NCI-H2107 (cell line): ENCODE measurements around the gene CTSD.

Experiments used
- DNase-seq: peaks from one replicate; lab custom pipeline; 2025; lab: John Stamatoyannopoulos, UW

Gene CTSD

DNA sequence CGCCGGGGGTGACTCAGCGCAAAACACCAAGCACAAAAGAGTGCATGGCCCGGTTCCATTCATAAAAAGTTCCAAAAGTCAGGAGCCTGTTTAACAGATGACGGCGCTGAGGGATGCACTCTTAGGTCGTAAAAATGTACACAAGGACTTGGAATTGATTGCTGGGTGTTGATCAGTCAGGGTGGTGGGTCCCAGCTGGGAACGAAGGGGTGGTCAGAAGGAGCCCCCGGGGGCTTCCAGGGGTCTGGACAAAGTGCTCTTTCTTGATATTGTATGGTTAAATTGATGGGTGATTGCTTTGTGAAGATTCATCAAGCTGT lies 34.1 kb downstream of the CTSD start:
- DNase-seq, result no peak

DNA sequence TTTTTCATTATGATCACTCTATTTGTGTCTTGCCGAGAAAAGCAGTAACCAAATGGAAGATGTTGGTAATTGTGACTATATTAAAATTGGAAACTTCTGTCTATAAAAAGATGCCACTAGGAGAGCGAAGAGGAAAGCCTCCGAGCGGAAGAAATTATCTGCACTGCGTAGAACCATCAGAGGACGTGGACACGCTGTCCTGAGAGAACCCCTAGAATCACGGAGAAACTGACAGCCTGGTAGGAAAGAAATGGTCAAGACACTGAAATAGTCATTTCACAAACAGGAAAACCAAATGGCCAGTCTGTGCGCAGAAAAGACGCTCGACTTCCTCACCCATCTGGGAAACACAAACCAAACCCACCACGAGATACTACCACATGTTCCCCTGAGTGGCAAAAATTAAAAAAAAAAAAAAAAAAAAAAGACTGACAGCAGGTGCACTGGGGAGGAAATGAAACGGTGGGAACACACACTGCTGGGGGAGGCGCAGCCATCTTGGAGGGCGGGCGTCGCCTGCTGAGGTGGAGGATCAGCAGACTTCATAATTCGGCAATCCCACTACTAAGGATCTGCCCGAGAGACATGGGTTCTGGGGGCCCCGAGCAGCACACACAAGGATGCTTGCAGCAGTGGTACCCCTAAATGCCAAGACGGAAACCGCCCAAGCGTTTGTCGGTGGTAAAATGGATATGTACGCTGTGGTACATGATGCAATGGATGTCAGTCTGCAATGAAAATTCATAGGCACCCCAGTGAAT lies 34.6 kb downstream of the CTSD start:
- DNase-seq, result no peak

GRCh38 chr11:1728301-1728700 lies 35.4 kb downstream of the CTSD start:
- no peak for DNase-seq

DNA sequence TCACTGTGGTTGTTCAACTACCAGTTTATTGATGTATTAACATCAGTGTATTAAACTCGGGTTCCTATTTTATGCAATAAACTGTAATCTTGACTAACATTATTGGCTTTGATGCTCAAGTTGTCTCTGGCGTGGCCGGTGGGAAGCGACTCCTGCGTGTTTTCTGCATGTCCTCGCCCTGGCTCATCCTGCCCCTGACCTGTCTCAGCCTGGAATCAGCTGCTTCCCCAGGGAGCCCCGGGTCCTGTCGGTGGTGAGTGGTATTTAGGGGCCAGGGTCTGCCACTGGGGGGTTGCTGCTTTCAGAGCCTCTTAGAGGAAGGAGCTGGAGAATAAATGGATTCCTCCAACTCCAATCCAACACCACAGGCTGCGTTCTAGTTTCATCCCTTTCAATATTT lies 35.9 kb downstream of the CTSD start:
- no peak for DNase-seq

DNA sequence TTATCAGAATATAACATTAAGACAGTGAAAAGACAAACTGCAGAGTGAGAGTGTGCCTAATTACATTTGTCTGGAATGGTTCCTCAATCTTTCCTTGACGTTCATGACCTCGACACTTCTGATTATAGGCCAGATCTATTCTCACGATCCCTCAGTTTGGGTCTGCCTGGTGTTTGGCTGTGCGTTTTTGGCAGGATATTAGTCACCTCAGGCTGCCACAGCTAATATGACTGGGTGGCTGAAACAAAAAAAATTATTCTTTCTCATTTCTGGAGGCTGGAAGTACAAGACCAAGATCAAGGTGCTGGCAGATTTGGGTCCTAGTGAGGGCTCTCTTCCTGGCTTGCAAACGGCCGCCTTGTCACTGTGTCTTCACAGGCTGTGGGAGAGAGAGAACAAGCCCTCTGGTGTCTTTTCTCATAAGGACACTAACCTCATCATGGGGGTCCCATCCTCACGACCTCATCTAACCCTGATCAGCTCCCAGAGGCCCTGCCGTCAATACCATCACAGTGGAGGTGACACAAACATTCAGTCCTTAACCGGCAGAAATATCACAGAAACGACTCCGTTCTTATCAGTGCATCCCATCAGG lies 36.5 kb downstream of the CTSD start:
- DNase-seq, result no peak

DNA sequence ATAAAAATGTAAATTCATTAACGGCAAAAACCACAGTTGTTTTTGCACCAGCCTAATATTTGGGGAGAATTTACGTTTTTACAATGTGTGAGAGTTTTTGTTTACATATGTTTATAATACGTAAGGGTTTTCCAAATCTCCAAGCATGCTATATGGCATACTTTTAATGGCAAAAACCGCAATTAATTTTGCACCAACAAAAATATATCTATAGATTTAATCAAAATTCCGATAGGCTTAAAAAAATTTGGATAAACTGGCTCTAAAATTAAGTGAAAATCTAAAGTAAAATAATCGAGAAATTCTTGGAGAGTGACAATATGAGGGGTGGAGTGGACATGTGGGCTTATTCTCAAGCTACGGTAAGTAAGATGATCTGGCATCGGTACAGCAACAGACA lies 43.9 kb downstream of the CTSD start:
- DNase-seq, result no peak

- no peak for DNase-seq
Measured at GRCh38 chr11:1718326-1718725, 45.4 kb downstream of the CTSD start.

DNA sequence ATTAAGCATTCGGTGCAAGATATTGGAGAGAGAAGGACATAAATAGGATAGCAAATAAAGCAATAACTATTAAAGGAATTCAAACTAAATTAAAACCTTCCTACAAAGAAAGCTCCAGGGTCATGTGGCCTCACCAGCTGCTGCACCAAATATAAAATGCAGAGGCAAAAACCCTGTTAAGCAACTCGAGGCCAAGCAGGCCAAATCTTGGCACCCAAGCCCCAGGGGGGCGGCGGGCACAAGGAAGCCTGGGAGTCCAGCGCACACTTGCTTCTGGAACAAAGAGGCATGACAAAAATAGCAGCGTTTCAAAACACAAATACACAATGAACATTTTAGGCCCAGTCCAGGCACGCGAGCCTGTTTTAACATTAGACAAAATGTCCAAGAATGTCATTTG lies 46.0 kb downstream of the CTSD start:
- no peak for DNase-seq

DNA sequence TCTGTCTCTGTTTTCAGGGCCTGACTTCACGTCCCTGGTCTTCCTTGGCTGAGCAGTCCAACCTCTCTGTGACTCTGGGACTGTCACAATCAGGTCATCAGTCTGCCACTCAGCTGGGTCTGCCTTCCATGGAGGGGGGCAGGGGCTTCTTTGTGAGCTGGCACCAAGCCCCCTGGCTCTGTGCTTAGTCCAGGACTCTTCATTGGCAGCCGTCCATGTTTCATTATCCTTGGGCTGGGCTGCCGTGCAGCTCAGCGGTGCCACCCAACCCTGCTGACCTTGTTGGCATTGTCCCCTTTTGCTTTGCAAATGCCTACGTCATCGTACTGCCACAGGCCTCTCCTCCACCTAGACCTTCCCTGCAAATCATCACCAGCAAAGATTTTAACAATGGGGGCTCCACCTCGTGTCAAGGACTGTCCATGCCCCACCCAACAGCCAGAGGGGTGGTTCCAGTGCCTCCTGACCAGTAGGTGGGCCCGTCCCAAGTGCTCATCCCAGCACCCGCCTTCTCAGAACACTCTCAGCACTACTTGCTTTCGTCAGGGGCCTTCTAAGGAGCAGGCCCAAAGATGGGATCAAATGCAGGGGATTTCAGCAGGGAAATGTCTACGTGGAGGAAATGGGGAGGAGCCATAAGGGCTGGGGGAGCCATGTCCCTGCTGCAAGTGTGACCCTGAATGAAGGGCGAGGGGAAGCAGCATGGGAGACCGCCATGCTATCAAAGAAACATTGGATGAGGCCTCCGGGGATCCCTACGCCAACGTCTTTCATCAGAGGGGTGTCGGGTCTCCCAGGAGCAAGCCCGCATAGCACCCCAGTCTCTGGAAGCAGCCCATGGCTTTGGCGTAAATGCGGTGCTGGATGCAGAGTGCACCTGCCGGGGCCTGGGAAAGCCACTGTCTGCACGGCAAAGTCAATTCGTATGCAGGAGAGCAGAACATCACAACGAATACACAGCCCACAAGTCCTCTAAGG lies 48.5 kb downstream of the CTSD start:
- DNase-seq, result no peak

DNA sequence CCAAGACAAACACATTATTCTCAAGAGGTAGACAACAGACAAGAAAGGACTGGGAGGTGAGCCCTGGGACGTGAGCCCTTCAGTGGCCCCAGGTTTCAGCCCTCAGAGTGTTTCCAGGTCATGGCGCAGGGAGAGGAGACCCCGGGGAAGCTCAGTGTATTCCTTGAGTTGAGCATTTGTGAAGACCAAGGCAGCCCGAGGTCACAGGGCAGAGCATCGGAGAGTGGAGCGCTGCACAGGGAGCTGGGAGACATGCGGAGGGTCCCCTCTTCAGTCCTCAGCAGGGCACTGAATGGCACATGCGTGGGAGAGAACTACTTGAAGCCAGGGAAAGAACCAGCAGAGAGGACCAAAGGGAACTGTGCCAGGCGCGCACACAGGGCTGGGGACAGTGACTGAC lies 55.0 kb downstream of the CTSD start:
- DNase-seq, result no peak

DNA sequence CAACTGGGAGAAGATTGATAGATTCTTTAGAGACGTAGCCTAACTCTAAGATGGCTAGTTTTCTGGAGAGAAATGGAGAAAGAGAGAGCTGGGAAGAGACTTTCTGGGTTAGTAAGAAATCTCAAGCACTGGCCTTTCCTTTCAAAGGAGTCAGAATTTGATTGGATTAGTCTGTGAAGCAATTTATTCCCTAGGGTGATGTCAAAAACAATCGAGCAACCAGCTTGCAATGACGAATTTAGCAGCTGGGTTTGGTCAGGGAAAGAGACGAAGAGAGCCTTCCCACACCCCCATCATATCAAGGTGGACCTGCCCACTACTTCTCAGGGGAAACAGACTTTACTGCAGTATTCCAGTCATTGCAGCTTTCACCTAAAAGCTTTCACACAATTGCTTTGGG lies 56.0 kb downstream of the CTSD start:
- no peak for DNase-seq

GRCh38 chr11:1706634-1707400 lies 56.9 kb downstream of the CTSD start:
- no peak for DNase-seq

- DNase-seq, result no peak
Measured at GRCh38 chr11:1705126-1706052, 58.3 kb downstream of the CTSD start.

- no peak for DNase-seq
Measured at GRCh38 chr11:1703146-1703545, 60.6 kb downstream of the CTSD start.
